HG03280 (cell line): ENCODE measurements around the gene HDLBP.
"Not testable (repeated sequence)": the region's sequence is repeated elsewhere in the genome, so short reads cannot be mapped to it uniquely, and the experiment has no call there.

Source experiments
- ATAC-seq: cut with Tn5 transposase; IDR thresholded peaks from one replicate; pipeline ENCODE4 v1.9.1; 2021; ENCODE audit warnings: mild to moderate bottlenecking, moderate library complexity; ENCODE audit not compliant: unreplicated experiment

The HDLBP gene

DNA sequence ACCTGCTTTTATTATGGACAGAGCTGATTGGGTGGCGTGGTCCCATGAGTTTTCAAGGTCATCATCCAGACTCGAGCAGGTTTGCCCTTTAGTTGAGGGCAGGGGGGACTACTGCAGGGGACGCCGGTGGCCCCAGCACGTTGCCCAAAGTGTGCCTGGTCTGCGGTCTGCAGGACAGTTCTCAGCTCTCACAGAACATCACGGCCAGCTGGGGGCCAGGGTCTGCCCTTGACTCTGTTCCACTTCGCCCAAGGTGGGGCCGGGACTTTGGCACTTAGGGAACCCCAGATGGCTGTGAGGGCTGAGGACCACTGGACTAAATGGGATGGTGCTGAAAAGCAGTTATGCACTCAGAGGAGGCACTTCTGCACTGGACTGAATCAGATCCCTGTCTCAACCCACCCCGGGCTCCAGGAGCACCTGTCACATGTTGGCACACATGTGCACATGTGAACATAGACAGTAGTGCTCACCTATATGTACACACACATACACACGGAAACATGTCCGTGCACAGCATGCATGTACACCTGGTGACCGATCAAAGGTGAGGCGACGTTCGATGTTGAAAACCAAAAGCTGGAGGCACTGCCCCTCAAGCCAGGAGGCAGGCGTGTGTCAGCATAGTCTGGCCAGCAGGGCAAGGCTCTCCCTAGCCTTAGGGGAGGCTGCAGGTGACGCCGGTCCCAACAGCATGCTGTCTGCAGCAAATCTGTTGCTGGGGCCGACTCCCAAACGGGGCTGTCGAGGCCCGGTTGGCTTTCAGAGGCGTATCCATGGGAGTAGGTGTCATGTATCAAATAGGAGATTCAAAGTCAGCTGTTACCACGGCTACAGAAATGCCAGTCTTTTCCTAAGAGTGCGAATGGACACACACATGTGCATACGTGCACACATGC lies 116.8 kb downstream of the HDLBP start:
- ATAC-seq = no peak

DNA sequence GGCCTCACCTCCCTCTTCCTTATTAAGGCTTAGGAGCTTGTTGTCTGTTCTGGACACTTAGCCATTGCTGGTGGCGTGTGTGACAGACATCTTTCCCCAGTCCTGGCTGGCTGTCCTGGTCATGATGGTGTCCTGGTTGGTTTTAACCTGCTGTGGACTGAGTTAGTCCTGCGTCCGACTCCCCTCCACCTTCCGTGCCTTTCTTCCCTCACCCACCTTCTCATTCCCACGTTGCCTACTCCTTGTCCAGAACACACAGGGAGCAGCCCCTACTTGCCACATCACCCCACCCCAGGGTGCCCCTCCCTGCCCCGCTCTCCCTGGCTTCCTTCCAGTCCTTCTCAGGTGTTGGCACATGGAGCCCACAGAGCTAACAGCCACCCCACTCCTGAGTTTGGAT lies 117.5 kb downstream of the HDLBP start:
- no peak for ATAC-seq

DNA sequence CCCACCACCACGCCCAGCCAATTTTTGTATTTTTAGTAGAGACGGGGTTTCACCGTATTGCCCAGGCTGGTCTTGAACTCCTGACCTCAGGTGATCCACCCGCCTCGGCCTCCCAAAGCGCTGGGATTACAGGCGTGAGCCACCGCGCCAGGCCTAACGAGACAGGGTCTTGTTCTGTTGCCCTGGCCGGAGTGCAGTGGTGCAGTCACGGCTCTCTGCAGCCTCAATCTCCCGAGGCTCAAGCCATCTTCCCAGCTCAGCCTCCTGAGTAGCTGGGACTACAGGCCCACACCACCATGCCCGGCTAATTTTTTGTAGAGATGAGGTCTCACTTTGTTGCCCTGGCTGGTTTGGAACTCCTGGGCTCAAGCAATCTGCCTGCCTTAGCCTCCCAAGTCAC lies 118.2 kb downstream of the HDLBP start:
- ATAC-seq = not testable (repeated sequence)

DNA sequence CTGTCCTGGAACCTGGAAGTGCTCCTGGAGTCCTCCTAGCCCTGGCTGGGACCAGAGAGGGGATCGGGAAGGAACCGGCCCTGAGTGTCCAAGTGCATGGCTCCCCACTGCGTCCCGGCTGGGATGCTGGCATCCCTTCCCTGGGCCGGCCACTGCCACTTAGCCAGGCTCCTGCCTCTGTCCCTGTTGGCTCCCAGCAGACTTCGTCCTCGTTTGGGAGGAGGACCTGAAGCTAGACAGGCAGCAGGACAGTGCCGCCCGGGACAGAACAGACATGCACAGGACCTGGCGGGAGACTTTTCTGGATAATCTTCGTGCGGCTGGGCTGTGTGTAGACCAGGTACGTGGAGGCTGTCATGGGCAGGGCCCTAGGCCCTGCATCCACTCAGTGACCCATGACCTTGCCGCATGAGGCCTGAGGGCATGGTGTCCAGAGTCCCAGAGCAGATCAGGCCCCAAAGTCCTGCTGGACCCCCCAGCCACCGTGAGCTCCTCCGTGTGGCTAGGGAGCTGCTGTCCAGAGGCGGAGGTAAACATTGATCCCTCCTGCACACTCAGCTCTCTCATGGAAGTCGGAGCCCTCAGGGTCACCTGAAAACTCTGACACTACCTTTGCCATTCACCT lies 119.9 kb downstream of the HDLBP start:
- no peak for ATAC-seq

DNA sequence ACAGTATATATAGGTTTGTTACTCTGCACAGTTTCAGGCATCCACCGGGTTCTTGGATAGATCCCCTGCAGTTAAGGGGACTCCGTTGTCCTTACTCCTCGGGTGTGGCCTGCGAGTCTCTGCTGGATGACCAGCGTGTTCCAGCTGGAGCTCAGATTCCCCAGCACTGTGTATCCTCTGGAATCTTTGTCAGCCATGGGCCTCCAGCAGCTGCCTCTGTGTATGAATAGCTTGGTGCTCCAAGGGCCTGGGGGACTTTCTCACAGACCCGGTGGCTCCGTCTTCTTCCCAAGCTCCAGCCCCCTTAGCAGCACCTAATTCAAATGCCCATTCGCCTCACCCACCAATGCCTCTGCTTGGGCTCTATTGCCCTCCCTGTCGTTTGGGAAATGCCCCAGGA lies 120.7 kb downstream of the HDLBP start:
- ATAC-seq = no peak

DNA sequence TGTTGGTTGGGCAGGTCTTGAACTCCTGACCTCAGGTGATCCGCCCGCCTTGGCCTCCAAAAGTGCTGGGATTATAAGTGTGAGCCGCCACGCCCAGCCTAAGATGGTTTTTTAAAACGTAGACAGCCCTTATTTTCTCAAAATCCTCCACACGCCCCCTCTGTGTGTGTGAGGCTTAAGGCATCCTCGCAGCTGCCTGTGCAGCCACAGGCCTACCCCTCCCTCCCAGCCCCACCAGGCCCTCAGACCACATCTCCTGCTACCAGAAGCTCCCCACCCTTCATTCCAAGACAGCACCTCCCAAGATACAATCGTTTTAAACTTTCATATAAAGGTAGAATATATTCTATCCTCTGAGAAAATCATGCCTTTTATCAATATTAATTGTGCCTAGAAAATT lies 122.2 kb downstream of the HDLBP start:
- ATAC-seq = no peak

DNA sequence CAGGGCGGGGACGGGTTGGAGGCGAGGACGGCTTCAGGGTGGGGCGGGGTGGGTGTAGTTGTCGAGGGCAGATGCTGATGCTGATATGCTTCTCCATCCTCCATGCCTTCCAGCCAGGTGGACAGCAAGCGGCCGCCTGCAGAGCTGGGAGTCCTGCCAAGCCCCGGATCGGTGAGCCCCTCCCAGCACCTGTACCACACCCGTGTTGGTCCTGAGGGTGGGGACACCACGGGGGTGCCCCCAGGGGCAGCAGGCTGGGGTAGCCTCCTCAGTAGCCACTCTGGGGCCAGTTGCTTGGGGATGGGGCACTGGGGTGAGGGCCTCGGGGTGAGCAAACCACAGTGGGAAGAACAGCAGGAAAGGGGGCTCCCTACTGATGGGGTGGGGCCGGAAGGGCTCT lies 124.4 kb downstream of the HDLBP start:
- no peak for ATAC-seq

DNA sequence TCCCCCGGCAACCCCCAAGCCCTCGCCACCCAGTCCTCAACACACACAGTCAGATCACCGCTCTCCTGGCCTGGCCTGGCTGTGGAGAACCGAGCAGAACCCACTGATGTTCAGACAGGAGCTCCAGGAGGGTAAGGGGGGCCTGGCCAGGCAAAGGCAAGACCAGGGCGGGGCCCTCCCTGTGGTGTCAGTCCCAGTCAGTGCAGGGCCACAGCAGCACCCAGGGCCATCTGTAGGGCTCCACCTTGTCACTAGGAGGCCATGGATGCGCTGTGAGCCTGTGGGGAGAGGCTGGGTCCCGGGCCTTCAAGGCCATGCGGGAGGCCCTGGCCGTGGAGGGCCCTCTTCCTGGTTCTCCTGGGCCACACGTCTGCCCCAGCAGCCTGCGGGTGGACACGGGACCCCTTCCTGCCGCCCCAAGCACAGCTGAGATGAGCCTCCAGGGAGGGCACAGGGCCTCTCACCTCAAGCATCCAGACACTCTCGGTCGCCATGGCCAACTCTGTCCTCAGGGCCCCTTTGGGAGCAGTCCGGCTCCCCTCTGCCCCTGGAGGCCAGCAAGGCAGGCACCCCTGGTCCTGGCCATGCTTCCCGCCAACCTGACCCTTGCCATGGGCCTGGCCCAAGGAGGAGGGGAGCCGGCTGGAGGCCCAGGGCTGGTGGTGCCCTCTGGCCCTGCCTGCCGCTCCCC lies 125.0 kb downstream of the HDLBP start:
- no peak for ATAC-seq

DNA sequence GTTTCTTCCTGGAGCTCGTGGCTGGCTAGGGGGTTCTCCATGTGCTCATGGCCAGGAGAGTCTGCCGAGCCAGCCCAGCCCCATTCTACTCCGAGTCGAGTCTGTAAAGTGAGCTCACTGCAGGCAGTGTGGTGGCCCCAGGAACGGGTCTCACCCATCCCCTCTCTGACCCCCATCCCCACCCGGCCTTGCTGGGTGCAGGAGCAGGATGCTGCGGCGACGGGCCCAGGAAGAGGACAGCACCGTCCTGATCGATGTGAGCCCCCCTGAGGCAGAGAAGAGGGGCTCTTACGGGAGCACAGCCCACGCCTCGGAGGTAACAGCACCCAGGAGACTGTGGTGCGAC lies 125.6 kb downstream of the HDLBP start:
- no peak for ATAC-seq

DNA sequence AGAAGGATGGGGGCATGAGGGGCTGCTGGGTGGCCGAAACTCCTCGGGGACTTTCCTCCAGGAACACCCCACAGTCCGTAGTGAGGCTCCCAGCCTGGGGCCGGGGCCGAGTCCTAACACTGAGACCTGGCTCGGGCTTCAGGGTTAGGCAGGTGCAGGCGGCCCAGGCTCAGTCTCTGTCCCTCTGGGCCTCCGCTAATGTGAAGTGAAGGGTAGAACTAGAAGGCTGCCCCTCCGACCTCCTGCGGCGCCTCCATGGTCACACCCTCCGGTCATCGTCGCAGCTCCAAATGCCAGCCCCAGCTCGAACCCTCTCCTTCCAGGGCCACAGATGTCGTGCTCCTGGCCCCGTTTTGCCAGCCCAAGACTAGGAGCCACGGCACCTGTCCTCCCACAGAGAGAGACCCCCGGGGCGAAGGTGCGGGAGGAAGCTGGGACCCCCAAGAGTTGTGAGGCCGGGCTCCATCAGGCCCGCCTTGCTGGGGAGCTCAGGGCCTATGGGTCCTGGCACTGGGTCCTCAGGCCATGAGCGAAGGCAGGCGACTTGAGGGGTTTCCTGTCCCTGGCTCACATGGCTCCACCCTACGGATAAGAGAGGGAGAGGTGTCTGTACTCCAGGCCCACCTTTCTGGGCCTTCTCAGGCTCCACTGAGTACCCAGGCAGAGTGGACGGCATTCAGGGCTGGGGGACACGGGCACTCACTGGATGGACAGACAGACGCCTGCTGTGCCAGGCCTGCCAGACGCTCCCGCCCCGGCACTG lies 126.2 kb downstream of the HDLBP start:
- no peak for ATAC-seq

DNA sequence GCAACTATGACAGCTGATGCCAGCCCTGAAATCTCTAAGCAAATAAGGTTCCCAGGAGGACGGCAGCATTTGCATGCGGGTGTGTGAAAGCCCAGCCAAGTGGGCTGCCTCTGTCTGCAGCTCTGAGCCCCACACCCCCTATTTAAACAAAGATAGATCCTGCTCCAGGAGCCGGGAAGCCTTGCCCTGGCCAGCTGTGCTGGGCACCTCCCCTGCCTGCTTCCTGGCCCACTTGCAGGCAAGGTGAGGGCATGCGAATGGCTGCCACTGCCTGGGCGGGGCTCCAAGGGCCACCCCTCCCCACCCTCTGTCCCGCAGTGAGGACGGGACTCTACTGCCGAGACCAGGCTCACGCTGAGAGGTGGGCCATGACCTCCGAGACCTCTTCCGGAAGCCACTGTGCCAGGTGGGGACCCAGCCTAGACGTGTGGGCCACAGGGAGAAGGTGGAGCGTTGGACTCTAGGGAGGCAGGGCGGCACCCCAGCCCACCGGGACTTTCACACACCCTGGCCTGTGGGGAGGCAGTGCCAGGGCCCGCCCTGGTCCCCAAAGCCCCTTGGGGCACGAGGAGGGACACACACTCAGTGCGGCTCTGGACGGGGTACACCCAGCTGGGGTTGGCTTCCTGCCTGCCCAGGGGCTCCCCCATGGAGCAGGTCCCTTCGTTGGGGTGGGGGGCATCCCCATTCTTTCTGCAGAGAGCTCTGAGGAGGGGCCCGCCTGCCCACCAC lies 126.9 kb downstream of the HDLBP start, which contains the start of gene ANO7:
Gene ANO7 (plus strand): TSS at position 317 of the 732 bp plus-strand sequence. CDS start 1,387 bp downstream, outside the sequence.
- no peak for ATAC-seq

DNA sequence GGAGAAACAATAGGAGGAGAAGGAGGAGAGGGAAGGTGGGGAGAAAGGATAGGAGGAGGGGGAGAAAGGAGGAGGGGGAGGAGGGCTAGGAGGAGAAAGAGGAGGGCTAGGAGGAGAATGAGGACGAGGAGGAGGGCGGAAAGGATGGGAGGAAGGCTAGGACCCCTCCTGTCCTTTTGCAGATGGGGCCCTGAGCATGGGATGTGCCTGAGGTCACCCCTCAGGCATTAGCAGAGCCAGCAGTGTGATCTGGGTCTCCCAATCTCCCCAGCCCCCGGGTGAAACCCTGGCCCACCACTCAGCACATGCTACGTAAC lies 127.6 kb downstream of the HDLBP start:
- no peak for ATAC-seq

DNA sequence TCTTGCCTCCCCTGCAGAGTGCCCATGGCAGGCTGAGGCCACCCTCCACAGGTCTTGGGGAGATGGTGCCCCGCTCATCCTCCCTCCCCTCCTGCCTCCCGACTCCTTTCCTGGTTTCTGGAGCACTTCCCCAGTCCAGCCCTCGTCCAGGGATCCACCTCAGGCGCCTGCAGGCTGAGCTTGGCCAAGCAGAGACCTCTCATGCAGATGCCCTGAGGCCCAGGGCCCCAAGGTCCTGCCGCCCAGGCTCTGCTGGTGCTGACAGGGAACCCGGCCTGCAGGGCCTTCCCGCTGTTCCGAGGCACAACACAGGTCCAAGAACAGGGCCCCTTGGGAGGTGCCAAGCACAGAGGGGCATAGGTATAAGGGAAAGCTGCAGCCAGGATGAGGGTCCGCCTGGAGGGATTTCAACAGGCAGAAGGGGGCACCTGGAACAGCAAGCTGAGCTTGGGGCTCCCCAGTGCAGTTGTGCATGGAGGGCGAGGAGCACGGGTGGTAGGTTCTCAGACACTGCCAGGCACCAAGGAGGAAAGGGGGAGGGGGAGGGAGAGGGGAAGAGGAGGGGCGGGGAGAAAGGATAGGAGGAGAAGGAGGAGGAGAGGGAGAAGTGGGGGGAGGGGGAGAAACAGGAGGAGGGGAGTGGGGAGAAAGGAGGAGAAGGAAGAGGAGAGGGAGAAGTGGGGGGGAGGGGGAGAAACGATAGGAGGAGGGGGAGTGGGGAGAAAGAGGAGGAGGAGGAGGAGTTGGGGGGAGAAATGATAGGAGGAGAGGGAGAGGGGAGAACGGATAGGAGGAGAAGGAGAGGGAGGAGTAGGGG lies 128.2 kb downstream of the HDLBP start:
- ATAC-seq = no peak

DNA sequence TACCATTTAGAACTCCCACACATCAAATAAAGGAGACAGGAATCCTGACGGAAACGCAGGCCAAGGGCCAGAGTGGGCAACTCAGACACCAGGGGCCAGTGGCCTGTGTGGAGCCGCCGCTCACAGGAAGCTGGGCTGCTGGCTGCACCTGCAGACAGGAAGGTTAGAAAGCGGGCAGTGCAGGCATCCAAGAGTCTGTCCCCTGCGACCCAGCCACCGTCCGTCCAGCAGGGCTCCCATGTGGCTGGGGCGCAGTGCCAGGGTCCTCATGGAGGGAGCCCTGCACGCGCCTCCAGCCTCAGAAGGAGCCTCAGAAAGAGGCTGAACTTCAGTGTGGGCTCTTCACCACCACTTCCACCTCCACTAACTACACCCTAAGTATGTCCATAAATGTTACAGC lies 129.5 kb downstream of the HDLBP start:
- no peak for ATAC-seq

DNA sequence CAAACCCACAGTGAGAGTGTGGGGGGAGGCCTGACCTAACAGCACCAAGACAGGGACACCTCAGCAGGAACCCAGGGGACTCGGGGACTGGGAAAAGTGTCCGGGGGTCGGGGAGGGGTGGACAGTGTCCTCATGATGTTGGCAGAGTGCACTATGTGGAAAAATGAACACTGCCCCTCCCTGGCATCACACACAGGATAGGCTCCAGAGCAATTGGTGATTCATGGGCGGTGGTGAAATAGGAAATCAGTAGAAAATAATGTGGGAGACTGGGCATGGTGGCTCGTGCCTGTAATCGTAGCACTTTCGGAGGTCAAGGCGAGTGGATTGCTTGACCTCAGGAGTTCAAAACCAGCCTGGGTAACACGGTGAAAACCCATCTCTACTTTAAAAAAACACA lies 130.6 kb downstream of the HDLBP start:
- ATAC-seq = no peak

DNA sequence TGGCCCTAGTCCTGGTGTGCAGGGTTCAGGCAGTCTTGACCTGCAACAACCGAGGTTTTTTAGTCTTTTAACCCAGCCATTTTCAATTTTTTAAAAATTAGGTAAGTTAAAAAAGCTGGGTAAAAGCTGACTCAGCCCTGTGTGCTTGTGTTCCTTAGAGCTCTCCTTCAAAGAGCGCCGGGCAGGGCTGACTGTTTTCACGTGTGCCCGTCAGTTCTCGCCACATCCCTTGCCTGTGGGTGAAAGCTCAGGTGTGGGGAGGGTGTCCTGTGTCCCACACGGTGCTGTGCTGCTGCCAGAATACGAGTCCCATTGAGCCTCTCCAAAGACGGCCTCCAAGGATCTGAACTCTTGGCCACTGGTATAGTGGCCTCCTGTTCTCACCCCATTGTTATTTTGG lies 132.3 kb downstream of the HDLBP start:
- no peak for ATAC-seq

DNA sequence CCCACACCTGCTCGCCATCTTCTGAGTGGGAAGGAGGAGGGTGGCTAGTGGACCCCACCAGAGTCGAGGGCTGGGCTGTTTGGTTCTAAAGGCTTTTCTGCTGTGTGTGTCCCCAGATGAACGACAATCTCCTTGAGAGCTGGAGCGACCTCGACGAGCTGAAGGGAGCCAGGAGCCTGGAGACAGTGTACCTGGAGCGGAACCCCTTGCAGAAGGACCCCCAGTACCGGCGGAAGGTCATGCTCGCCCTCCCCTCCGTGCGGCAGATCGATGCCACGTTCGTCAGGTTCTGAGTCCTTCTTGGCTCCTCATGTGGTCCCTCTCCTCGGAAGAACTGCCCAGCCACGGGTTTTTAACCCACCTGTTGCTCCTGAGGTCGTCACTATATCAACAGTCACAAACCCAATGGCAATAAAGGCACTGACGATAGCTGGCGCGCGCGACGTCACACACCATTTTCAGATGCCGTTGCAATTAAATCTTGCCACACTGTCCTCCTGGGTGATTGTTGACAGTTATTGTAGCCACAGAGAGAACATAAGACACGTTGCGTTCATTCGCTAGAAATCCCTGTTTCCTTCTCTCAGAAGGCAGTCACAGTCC lies 132.8 kb downstream of the HDLBP start:
- ATAC-seq = no peak

DNA sequence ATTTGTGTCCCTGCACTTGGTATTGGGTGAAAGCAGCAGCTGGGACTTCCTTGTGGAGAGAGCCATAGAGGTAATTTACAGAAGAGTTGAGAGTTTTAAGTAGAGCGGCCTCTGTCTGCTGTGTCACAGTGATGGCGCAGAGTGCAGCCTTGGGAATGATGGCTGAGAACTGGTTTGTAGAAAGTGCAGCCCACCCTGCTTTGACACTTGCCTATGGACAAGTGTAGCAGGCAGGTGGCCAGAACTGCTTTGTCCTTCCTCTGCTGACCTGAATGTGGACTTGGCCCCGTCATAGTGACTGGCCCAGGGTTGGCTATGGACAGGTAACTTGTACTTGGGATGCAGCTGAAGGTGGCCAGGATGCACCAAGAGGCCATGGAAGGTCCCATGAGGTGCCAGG lies 133.3 kb downstream of the HDLBP start:
- ATAC-seq = no peak

DNA sequence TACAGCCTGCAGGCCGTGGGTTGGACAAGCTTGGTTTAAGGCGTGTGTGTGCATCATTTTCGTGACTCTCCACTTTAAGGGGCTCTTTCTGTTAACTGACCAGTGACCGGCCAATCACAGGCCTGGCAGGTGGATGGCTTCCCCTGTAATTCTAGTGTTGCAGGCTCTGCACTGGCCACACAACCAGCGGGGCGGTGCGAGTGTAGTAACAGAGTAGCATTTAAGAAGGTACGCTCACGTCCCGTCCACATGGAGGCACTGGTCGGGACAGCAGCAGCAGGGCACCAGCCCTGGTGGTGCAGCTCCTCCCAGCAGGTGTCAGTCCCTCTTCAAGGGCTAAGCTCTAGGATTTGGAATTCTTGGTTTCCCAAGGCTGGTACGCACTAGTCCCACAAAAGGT lies 135.0 kb downstream of the HDLBP start:
- ATAC-seq = no peak
